Measurements from ENCODE around the gene KRTAP9-3. TPM values are rescaled to one million over a fixed set of nuclear protein-coding genes. Genes with fewer than 3 reads are reported as not detected.

KRTAP9-3 gene
- total RNA-seq, 1 donor from 2014 or later: not detected

DNA sequence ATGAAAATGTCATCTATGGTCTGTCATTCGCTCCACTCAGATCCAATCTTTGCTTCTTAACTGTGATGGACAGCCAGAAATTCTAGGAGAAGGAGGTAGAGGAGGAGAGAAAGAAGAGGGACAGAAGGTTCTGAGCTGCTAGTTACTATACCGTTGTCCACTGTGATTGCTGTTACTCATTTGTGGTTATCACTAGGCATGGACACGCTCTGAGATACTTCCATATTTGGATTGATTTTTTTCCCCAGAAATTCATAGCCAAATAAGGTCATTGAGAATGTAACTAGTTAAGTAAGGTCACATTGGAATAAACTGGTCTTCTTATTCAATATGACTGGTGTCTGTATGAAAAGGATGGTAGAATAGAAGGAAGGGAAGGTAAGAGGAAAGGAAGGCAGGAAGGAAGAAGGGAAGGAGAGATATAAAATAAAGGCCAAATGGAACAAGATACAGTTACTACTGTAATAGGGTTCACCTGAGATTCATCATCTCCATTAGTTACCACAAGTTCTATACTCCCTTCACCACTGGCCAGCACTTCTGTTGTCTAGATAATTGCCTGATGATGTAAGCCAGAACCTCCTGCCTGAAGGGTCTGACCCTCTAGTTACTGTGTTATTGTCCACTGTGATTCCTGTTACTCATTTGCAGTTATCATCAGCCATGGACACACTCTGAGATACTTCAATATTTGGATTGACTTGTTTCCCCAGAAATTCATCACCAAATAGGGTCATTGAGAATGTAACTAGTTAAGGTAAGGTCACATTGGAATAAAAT, 46.1 kb downstream of the KRTAP9-3 start:
- H3K27me3 Mint-ChIP-seq (ENCODE audit: low read depth): peaks cover 9% of the 10 kb centered on the region
- H3K36me3 Mint-ChIP-seq (ENCODE audit: low read depth): no peaks in the 10 kb centered on the region
- H3K9me3 Mint-ChIP-seq (ENCODE audit: low read depth): peaks cover 3% of the 10 kb centered on the region
- no peak for DNase-seq (ENCODE audit: low spot score)
- H3K27ac Mint-ChIP-seq (ENCODE audit: unreplicated experiment): no peak overlapping the region
- TF ChIP-seq, protein P1, sequence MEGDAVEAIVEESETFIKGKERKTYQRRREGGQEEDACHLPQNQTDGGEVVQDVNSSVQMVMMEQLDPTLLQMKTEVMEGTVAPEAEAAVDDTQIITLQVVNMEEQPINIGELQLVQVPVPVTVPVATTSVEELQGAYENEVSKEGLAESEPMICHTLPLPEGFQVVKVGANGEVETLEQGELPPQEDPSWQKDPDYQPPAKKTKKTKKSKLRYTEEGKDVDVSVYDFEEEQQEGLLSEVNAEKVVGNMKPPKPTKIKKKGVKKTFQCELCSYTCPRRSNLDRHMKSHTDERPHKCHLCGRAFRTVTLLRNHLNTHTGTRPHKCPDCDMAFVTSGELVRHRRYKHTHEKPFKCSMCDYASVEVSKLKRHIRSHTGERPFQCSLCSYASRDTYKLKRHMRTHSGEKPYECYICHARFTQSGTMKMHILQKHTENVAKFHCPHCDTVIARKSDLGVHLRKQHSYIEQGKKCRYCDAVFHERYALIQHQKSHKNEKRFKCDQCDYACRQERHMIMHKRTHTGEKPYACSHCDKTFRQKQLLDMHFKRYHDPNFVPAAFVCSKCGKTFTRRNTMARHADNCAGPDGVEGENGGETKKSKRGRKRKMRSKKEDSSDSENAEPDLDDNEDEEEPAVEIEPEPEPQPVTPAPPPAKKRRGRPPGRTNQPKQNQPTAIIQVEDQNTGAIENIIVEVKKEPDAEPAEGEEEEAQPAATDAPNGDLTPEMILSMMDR (IDR thresholded peaks at IDR 0.05): no peak
- H3K4me3 Mint-ChIP-seq (ENCODE audit: unreplicated experiment): no peak overlapping the region
- H3K4me1 Mint-ChIP-seq (ENCODE audit: low read depth): no peaks in the 10 kb centered on the region

Other genes with a start within 250 kb of the KRTAP9-3 start
- gene KRT40, start 248.1 kb upstream of the KRTAP9-3 start, total RNA-seq: not detected in 3 replicates
- gene KRTAP3-3, start 238.3 kb upstream of the KRTAP9-3 start, total RNA-seq: not detected in 3 replicates
- not detected in 3 replicates for gene KRTAP3-2, start 232.5 kb upstream of the KRTAP9-3 start, total RNA-seq
- gene KRTAP3-1, start 223.3 kb upstream of the KRTAP9-3 start, total RNA-seq: not detected in 3 replicates
- not detected in 3 replicates for gene KRTAP1-5, start 205.2 kb upstream of the KRTAP9-3 start, total RNA-seq
- gene KRTAP1-4, start 202.3 kb upstream of the KRTAP9-3 start, total RNA-seq: not detected in 3 replicates
- not detected in 3 replicates for gene KRTAP1-3, start 197.6 kb upstream of the KRTAP9-3 start, total RNA-seq
- not detected in 3 replicates for gene KRTAP1-1, start 191.0 kb upstream of the KRTAP9-3 start, total RNA-seq
- gene KRTAP2-1, start 185.1 kb upstream of the KRTAP9-3 start, total RNA-seq: not detected in 3 replicates
- not detected in 3 replicates for gene KRTAP2-2, start 177.2 kb upstream of the KRTAP9-3 start, total RNA-seq
- not detected in 3 replicates for gene KRTAP2-3, start 172.3 kb upstream of the KRTAP9-3 start, total RNA-seq
- gene KRTAP2-4, start 166.6 kb upstream of the KRTAP9-3 start, total RNA-seq: not detected in 3 replicates
- gene KRTAP4-7, start 148.3 kb upstream of the KRTAP9-3 start, total RNA-seq: not detected in 3 replicates
- gene KRTAP4-8, start 134.3 kb upstream of the KRTAP9-3 start, total RNA-seq: not detected in 3 replicates
- not detected in 3 replicates for gene KRTAP4-16, start 130.2 kb upstream of the KRTAP9-3 start, total RNA-seq
- gene KRTAP4-9, start 127.1 kb upstream of the KRTAP9-3 start, total RNA-seq: not detected in 3 replicates
- not detected in 3 replicates for gene KRTAP4-11, start 114.1 kb upstream of the KRTAP9-3 start, total RNA-seq
- gene KRTAP4-12, start 108.3 kb upstream of the KRTAP9-3 start, total RNA-seq: not detected in 3 replicates
- gene KRTAP4-6, start 91.9 kb upstream of the KRTAP9-3 start, total RNA-seq: not detected in 3 replicates
- not detected in 3 replicates for gene KRTAP4-5, start 82.6 kb upstream of the KRTAP9-3 start, total RNA-seq
- gene KRTAP4-4, start 71.7 kb upstream of the KRTAP9-3 start, total RNA-seq: not detected in 3 replicates
- gene KRTAP4-3, start 64.2 kb upstream of the KRTAP9-3 start, total RNA-seq: not detected in 3 replicates
- gene KRTAP4-2, start 54.2 kb upstream of the KRTAP9-3 start, total RNA-seq: not detected in 3 replicates
- not detected in 3 replicates for gene KRTAP4-1, start 47.5 kb upstream of the KRTAP9-3 start, total RNA-seq
- not detected in 3 replicates for gene KRTAP9-1, start 42.6 kb upstream of the KRTAP9-3 start, total RNA-seq
- gene KRTAP9-2, start 5.8 kb upstream of the KRTAP9-3 start, total RNA-seq: not detected in 3 replicates
- gene KRTAP9-8, start 5.5 kb downstream of the KRTAP9-3 start, total RNA-seq: not detected in 3 replicates
- not detected in 3 replicates for gene KRTAP9-4, start 17.2 kb downstream of the KRTAP9-3 start, total RNA-seq
- not detected in 3 replicates for gene KRTAP9-9, start 22.9 kb downstream of the KRTAP9-3 start, total RNA-seq
- not detected in 3 replicates for gene KRTAP9-6, start 32.9 kb downstream of the KRTAP9-3 start, total RNA-seq
- gene KRTAP9-7, start 43.2 kb downstream of the KRTAP9-3 start, total RNA-seq: not detected in 3 replicates
- gene KRTAP29-1, start 70.4 kb downstream of the KRTAP9-3 start, total RNA-seq: not detected in 3 replicates
- gene KRTAP16-1, start 76.9 kb downstream of the KRTAP9-3 start, total RNA-seq: not detected in 3 replicates
- not detected in 3 replicates for gene KRTAP17-1, start 83.3 kb downstream of the KRTAP9-3 start, total RNA-seq
- gene KRT33A, start 118.4 kb downstream of the KRTAP9-3 start, total RNA-seq: not detected in 3 replicates
- gene KRT33B, start 137.4 kb downstream of the KRTAP9-3 start, total RNA-seq: not detected in 3 replicates
- not detected in 3 replicates for gene KRT34, start 149.9 kb downstream of the KRTAP9-3 start, total RNA-seq
- not detected in 3 replicates for gene KRT31, start 165.2 kb downstream of the KRTAP9-3 start, total RNA-seq
- not detected in 3 replicates for gene KRT37, start 192.1 kb downstream of the KRTAP9-3 start, total RNA-seq
- gene KRT38, start 208.5 kb downstream of the KRTAP9-3 start, total RNA-seq: not detected in 3 replicates
- not detected in 3 replicates for gene KRT32, start 234.9 kb downstream of the KRTAP9-3 start, total RNA-seq
- gene KRT35, start 248.7 kb downstream of the KRTAP9-3 start, total RNA-seq: not detected in 3 replicates

Data from chondrocyte (in vitro differentiated cells).